H7 (cell line): ENCODE measurements around the gene NSUN3. TPM values are rescaled to one million over a fixed set of nuclear protein-coding genes. Genes with fewer than 3 reads are reported as not detected.

Experiments
- DNase-seq: peaks from one replicate; pipeline ENCODE4 v3.0.0; 2012
- H3K27me3 ChIP-seq: 2 replicates; pipeline ENCODE4 v1.6.0; 2011; ENCODE audit warnings: mild to moderate bottlenecking, low read length; ENCODE audit not compliant: control insufficient read depth, insufficient read depth
- H3K36me3 ChIP-seq: replicated peaks from 2 replicates; pipeline ENCODE4 v1.5.1; 2011; ENCODE audit warnings: low read length; ENCODE audit not compliant: control insufficient read depth, insufficient read depth
- H3K4me3 ChIP-seq: 2 replicates; pipeline ENCODE4 v1.5.1; 2011; ENCODE audit warnings: low read depth, mild to moderate bottlenecking, control low read depth, low read length, moderate library complexity; ENCODE audit not compliant: insufficient read depth
- total RNA-seq: library from RNA; depleted of rRNA; stranded (reverse); fragments of >200 nt; shearing (Covaris generic); gene quantifications from 2 replicates; pipeline ENCODE4 v1.2.3, GENCODE V29; 2014; rRNA removed

NSUN3 gene
- total RNA-seq, 1 experiment from 2014 or later: 7.7 TPM

- Histone ChIP-seq H3K4me3 (no peak overlapping the region), H3K27me3 (no peaks in the 10 kb centered on the region), H3K36me3 (no peaks in the 10 kb centered on the region)
- no peak for DNase-seq
Measured at GRCh38 chr3:94173673-94174434, 111.0 kb downstream of the NSUN3 start.

DNA sequence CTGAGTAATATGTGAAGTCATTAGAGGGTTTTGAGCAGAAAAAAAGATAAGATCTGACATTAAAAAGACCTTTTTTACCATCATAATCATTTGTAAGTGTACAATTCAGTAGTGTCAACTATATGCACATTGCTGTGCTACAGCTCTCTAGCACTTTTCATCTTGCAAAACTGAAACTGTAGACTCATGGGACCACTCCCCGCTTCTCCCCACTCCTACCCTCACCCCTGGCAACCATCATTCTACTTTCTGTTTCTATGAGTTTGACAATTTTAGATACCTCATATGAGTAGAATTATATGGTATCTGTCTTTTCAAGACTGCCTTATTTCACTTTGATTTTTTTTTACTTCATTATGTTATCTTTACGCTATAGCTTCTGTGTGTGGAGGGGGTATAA is 112.8 kb downstream of the NSUN3 start:
- no peak overlapping the region for H3K4me3 ChIP-seq
- no peaks in the 10 kb centered on the region for H3K36me3 ChIP-seq
- no peaks in the 10 kb centered on the region for H3K27me3 ChIP-seq
- DNase-seq: no peak

- Histone ChIP-seq H3K27me3 (no peaks in the 10 kb centered on the region), H3K36me3 (no peaks in the 10 kb centered on the region), H3K4me3 (no peak overlapping the region)
- no peak for DNase-seq
Measured at GRCh38 chr3:94176988-94177745, 114.3 kb downstream of the NSUN3 start.

Other genes with a start within 250 kb of the NSUN3 start
- 6.5 and 7.5 TPM in 2 replicates for gene PROS1, start 89.2 kb upstream of the NSUN3 start, total RNA-seq
- gene ARL13B, start 82.9 kb upstream of the NSUN3 start, total RNA-seq: 6.3 and 8.1 TPM in 2 replicates
- gene STX19, start 34.5 kb upstream of the NSUN3 start, total RNA-seq: not detected in 2 replicates
- gene DHFR2, start 145 bp upstream of the NSUN3 start, total RNA-seq: 1.0 and 1.4 TPM in 2 replicates